ENCODE results near the gene JAKMIP2.
"Not testable (repeated sequence)": the region's sequence is repeated elsewhere in the genome, so short reads cannot be mapped to it uniquely, and the experiment has no call there.

JAKMIP2 gene

DNA sequence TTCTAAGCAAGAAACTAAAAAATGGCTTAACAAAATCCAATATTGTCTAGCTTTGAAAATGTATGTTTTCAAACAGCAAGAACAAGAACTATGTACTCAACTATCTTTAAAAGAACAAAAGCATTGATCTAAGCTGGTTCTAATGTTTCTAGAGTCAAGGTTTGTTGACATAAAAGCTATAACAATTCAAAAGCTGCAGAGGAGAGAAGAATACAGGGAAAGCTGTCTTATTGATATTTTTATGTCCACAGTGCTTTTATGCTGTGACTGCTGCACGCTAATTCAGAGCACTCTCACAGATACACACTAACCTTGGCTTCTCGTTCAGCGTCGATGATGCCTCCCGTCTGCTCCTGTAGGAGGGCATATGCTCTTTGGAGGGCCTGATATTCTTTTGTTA is 143.2 kb downstream of the JAKMIP2 start:
- no peak for DNase-seq

DNA sequence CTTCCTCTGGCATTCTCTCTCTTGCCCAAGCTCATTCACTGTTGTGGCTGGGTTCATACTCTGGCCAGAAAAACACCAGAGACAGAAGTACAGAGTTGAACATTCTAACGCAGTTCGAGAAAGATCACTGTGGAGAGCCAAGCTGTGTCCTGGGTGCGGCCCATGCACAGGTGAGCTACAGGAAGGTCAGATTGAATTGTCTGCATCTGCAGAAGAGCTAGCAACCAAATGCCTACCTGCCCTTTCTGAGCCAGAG is 145.9 kb downstream of the JAKMIP2 start:
- no peak for DNase-seq

- DNase-seq = no peak
These were observed 146.4 kb downstream of the JAKMIP2 start for GRCh38 chr5:147635882-147636728.

GRCh38 chr5:147635439-147635838 is 147.1 kb downstream of the JAKMIP2 start:
- DNase-seq = not testable (repeated sequence)

GRCh38 chr5:147633173-147633572 is 149.4 kb downstream of the JAKMIP2 start:
- no peak for DNase-seq

DNA sequence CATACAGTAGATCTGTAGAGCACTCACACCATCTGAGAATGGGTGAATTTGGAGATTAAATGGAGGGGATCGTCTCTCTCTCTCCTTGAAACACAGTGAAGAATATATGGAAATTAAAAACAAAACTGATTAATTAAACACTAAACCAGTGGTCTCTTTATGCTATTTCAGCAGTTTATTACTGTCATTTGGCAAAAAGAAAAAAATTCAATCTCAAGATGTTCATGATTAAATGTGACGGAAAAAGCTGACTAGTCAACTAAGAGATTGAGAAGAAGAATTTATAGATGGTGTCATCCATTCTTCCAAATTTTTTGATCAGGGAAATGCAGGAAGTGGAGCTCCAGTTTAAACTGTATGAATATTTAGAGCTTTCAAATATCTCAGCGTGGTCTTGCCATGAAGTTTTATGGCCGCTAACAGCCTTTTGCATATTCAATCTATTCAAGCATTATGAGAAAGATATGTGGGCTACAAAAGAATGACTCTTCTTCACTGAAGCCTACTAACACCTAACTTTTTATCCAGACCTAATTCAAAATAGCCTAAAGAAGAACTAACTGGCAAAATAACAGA is 151.0 kb downstream of the JAKMIP2 start:
- DNase-seq = no peak

- DNase-seq = no peak
These were observed 153.3 kb downstream of the JAKMIP2 start for GRCh38 chr5:147629196-147629595.

DNA sequence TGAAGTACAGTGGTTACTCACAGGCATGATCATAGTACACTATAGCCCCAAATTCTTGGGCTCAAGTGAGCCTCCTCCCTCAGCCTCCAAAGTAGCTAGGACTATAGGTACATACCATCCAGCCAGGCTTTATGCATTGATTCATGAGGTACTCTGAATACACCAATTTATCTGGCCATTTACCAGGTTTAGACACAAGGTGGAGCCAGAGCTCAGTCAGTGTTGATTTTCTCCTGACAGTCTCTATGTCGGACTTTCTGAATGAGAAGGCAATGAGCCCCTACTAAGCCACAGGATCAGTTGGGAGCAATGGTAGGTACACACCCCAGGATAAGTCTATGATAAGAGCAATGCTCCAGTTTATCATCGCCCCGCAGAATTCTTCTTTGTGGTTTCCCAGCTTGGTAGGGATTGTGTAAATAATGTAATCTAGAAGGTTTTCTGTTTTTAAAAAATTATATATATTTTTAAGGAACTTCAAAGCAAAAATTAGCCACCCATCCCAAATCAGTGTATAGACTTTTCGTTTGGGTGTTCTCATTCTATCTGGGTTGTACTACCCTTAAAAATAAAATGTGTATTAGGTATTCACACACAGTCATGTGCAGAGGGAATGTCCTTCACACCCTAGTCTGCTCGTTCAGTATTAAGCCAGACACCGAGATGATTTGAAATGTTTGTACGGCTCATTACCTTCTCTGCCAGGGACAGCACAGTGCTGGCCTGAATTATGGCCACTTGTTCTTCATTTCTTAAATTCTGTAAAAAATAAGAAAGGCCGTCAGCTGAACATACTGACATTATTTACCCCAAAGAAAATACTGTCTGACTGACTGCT is 154.3 kb downstream of the JAKMIP2 start:
- DNase-seq = no peak

DNA sequence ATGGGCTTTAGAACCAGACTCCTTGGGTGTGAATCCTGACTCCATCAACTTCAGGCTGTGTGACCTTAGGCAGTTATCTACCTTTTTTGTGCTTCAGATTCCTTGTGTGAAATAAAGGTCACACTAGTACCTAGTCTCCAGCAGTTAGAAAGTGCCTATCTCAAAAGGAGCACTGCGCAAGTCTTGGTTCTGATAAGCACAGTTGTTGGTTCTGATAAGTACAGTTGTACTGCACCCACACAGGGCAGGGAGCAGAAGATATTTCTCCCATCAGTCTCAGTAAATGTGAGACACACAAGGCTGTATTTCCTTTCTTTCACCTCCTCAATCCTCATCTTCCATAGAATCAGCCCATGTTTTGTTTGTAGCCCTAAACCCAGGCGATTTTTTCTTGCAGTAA is 156.1 kb downstream of the JAKMIP2 start:
- no peak for DNase-seq

GRCh38 chr5:147621016-147621415 is 161.5 kb downstream of the JAKMIP2 start:
- no peak for DNase-seq

- DNase-seq = no peak
These were observed 163.1 kb downstream of the JAKMIP2 start for GRCh38 chr5:147619281-147619878.

GRCh38 chr5:147617711-147618350 is 164.7 kb downstream of the JAKMIP2 start:
- no peak for DNase-seq

- DNase-seq = no peak
These were observed 165.3 kb downstream of the JAKMIP2 start for GRCh38 chr5:147617191-147617606.

GRCh38 chr5:147616421-147616820 is 166.1 kb downstream of the JAKMIP2 start:
- DNase-seq = no peak

DNA sequence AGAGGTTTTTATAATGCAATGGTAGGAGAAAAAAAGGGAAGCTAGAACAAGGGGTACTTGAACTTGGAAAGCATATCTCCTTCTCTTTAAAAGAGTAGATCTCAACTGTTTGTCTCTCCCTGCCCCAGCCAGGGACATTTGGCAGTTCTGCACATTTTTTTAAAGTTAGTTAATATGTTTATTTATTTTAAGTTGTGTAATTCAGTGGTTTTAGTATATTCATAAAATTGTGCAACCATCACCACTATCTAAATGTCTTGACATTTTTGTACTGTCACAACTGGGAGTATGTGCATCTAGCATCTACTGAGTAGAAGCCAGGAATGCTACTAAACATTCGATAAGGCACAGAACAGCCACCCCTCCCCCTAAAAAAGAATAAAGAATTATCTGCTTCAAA is 169.2 kb downstream of the JAKMIP2 start:
- no peak for DNase-seq

DNA sequence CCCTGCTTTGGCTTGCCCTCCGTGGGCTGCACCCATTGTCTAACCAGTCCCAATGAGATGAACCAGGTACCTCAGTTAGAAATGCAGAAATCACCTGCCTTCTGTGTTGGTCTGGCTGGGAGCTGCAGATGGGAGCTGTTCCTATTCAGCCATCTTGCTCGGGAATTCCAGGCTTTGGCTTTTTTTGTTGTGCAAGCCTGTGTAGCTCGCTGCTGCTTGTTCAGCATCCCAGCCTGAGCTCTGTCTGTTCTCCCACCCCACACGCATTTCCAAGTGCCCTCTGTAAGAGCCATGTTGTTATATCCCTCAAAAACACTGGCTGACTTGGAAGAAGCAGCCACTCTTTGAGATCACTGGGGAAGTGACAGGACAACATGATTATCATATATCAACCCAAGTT is 171.0 kb downstream of the JAKMIP2 start:
- DNase-seq = no peak

- DNase-seq = no peak
These were observed 171.7 kb downstream of the JAKMIP2 start for GRCh38 chr5:147610798-147611197.

DNA sequence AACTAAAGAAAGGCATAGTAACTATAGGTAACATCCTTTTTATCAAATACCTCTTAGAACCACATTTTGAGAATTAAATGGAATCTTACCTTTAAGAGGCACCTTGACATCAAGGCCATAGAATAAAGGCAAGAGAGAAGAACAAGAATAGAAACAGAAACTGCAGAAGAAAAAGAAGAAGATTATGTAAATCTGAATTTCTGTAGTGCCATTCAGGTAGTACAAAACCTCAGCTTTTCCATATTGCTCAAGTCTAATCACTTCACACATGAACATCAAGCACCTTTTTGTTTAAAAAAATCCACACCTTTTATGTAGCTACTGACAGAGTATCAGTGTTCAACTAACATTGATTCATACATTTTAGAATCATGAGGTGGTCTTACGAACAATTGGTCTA is 180.9 kb downstream of the JAKMIP2 start:
- DNase-seq = no peak

- no peak for DNase-seq
These were observed 191.4 kb downstream of the JAKMIP2 start for GRCh38 chr5:147591120-147591519.

DNA sequence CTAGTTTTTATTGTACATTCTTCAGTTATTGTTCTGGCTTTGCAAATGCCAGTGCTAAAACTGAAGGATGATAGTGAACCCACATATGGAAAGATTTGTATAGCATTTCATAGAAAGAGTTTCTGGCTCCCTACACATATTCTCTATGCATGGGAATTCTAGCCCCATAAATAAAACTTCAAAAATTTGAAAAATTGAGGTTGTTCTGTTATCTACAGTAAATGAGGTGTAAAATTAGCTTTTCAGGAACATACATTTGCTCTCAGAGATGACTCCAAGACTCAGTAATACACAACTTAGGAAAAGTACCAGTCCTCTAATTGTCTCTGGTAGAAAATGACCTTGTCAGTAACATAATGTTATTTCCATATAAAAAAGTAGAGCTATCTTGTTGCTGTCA is 192.4 kb downstream of the JAKMIP2 start:
- no peak for DNase-seq

DNA sequence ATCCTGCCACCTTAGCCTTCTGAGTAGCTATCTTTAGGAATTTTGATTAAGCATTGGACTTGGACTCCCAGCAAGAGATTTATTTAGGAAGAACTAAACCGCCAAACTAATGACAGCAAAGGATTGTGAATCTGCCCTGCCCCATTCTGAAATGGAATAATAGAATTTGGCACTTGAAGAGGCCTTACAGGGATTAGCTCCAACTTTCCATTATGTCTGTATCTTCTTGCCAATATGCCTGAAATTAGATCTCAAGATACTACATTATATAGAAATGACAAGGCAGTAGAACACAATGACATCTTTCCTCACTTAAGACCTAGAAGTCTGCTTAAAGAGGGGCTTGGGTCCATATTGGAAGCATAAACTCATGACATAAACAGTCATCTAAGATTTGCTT is 195.7 kb downstream of the JAKMIP2 start:
- DNase-seq = no peak

DNA sequence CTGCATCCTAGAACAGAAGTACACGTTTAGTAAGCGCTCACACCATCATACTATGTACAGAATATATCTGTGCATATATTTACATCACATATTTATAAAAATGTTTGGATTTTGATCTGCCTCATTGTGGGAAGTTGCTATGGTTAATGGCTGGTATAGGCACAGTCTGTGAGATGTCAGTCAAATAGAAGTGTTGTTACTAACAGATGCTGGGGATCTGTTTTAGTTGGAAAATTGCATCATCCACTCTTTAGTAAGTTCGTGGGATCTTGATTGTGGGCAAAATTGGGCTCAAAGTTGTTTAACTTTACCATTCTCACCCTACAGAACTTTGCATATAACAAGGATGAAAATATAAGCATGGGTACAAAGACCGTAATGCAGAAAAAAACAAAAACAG is 196.3 kb downstream of the JAKMIP2 start:
- DNase-seq = no peak

DNA sequence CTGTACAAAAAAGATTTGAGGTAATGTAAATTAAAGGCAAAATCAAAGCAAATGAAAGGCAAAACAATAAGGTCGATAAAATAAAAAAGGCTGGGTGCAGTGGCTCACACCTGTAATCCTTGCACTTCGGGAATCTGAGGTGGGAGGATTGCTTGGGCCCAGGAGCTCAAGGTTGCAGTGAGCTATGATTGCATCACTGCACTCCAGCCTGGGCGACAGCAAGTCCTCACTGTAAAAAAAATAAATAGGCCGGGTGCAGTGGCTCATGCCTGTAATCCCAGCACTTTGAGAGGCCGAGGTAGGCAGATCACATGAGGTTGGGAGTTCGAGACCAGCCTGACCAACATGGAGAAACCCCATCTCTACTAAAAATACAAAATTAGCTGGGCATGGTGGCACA is 200.3 kb downstream of the JAKMIP2 start:
- DNase-seq = not testable (repeated sequence)
